ENCODE results near the gene TRIM41. TPM values are rescaled to one million over a fixed set of nuclear protein-coding genes. Genes with fewer than 3 reads are reported as not detected.

TRIM41 gene
- total RNA-seq, 2 experiments from 2014 or later: 40.0 to 44.7 TPM

- Mint-ChIP-seq H3K4me1 (ENCODE audit: low read depth) (peaks cover 73% of the 10 kb centered on the region), H3K36me3 (ENCODE audit: low read depth) (peaks cover 26% of the 10 kb centered on the region), H3K27ac (peak overlapping the region; percentile 99), H3K27me3 (ENCODE audit: low read depth) (peaks cover 3% of the 10 kb centered on the region), H3K9me3 (ENCODE audit: insufficient read depth) (no peaks in the 10 kb centered on the region), H3K4me3 (peak overlapping the region; percentile 99)
- peak; percentile 8 for ATAC-seq
- ChIA-PET CTCF (interaction anchor here (1.1 to 2.1 kb wide), 9 partner anchors 15 to 63 kb away, joined by 3 to 8 read pairs (median 4); partner anchors contain the start of gene RACK1), POLR2A (interaction anchor here (0.9 to 8.9 kb wide), 13 partner anchors 9 to 421 kb away, joined by 3 to 157 read pairs (median 10); partner anchors contain the start of genes RACK1 and TRIM52)
- DNase-seq: no peak
These were observed 437 bp upstream of the TRIM41 start for GRCh38 chr5:181222630-181223057.

GRCh38 chr5:181223729-181224389 is 778 bp downstream of the TRIM41 start:
- POLR2A ChIA-PET: interaction anchor here (0.6 to 8.9 kb wide), 14 partner anchors 9 to 47 kb away, joined by 3 to 157 read pairs (median 7); partner anchors contain the start of genes RACK1 and TRIM52
- H3K4me1 Mint-ChIP-seq (ENCODE audit: low read depth): peaks cover 63% of the 10 kb centered on the region
- peak overlapping the region; percentile 99 for H3K4me3 Mint-ChIP-seq
- H3K27me3 Mint-ChIP-seq (ENCODE audit: low read depth): no peaks in the 10 kb centered on the region
- DNase-seq (peak; percentile 73), ATAC-seq (peak; percentile 6)
- H3K9me3 Mint-ChIP-seq (ENCODE audit: insufficient read depth): no peaks in the 10 kb centered on the region
- CTCF ChIA-PET: interaction anchor here (0.6 to 1.7 kb wide), 5 partner anchors 17 to 1272 kb away, joined by 3 to 8 read pairs (median 3); partner anchors contain the start of gene RACK1
- H3K27ac Mint-ChIP-seq: peak overlapping the region; percentile 99
- peaks cover 29% of the 10 kb centered on the region for H3K36me3 Mint-ChIP-seq (ENCODE audit: low read depth)

- Mint-ChIP-seq H3K27me3 (ENCODE audit: low read depth) (no peaks in the 10 kb centered on the region), H3K4me1 (ENCODE audit: low read depth) (peaks cover 66% of the 10 kb centered on the region), H3K4me3 (peak overlapping the region; percentile 99), H3K27ac (peak overlapping the region; percentile 99), H3K9me3 (ENCODE audit: insufficient read depth) (no peaks in the 10 kb centered on the region), H3K36me3 (ENCODE audit: low read depth) (peaks cover 36% of the 10 kb centered on the region)
- ATAC-seq: no peak
- peak; percentile 54 for DNase-seq
- CTCF ChIA-PET: interaction anchor here (0.6 to 1.4 kb wide), 6 partner anchors 12 to 37 kb away, joined by 3 to 4 read pairs (median 4); partner anchors contain the start of gene RACK1
- POLR2A ChIA-PET: interaction anchor here (0.6 to 8.9 kb wide), 9 partner anchors 10 to 51 kb away, joined by 3 to 157 read pairs (median 4); partner anchors contain the start of genes RACK1 and TRIM52
These were observed 1.5 kb downstream of the TRIM41 start for GRCh38 chr5:181224390-181225229.

- Mint-ChIP-seq H3K27ac (no peak overlapping the region), H3K27me3 (ENCODE audit: low read depth) (no peaks in the 10 kb centered on the region), H3K36me3 (ENCODE audit: low read depth) (peaks cover 57% of the 10 kb centered on the region), H3K9me3 (ENCODE audit: insufficient read depth) (no peaks in the 10 kb centered on the region), H3K4me1 (ENCODE audit: low read depth) (peaks cover 35% of the 10 kb centered on the region), H3K4me3 (no peak overlapping the region)
- ATAC-seq: no peak
- ChIA-PET CTCF (no interaction called here), POLR2A (interaction anchor here (0.8 to 8.9 kb wide), 3 partner anchors 12 to 42 kb away, joined by 3 to 157 read pairs (median 4); partner anchors contain the start of genes RACK1 and TRIM52)
- no peak for DNase-seq
These were observed 6.9 kb downstream of the TRIM41 start for GRCh38 chr5:181229996-181230395.

- ATAC-seq (no peak), DNase-seq (no peak)
- H3K9me3 Mint-ChIP-seq (ENCODE audit: insufficient read depth): no peaks in the 10 kb centered on the region
- peaks cover 62% of the 10 kb centered on the region for H3K36me3 Mint-ChIP-seq (ENCODE audit: low read depth)
- ChIA-PET CTCF (no interaction called here), POLR2A (interaction anchor here (0.9 to 5.1 kb wide), 2 partner anchors 12 to 31 kb away, joined by 3 to 30 read pairs; partner anchors contain the start of gene RACK1)
- peaks cover 29% of the 10 kb centered on the region for H3K4me1 Mint-ChIP-seq (ENCODE audit: low read depth)
- H3K4me3 Mint-ChIP-seq: no peak overlapping the region
- no peaks in the 10 kb centered on the region for H3K27me3 Mint-ChIP-seq (ENCODE audit: low read depth)
- H3K27ac Mint-ChIP-seq: peak overlapping the region; percentile 71
These were observed 7.5 kb downstream of the TRIM41 start for GRCh38 chr5:181230551-181230950.

- Mint-ChIP-seq H3K9me3 (ENCODE audit: insufficient read depth) (no peaks in the 10 kb centered on the region), H3K4me1 (ENCODE audit: low read depth) (peaks cover 21% of the 10 kb centered on the region), H3K4me3 (no peak overlapping the region), H3K27ac (no peak overlapping the region), H3K27me3 (ENCODE audit: low read depth) (no peaks in the 10 kb centered on the region), H3K36me3 (ENCODE audit: low read depth) (peaks cover 65% of the 10 kb centered on the region)
- no peak for ATAC-seq
- POLR2A ChIA-PET: interaction anchor here (1.3 to 5.1 kb wide), 2 partner anchors 9 to 11 kb away, joined by 3 to 30 read pairs; partner anchors contain the start of gene RACK1
- no peak for DNase-seq
- CTCF ChIA-PET: no interaction called here
These were observed 8.4 kb downstream of the TRIM41 start for GRCh38 chr5:181231432-181231831.

GRCh38 chr5:181232593-181232992 is 9.5 kb downstream of the TRIM41 start:
- Mint-ChIP-seq H3K4me3 (no peak overlapping the region), H3K27ac (peak overlapping the region; percentile 66), H3K9me3 (ENCODE audit: insufficient read depth) (no peaks in the 10 kb centered on the region), H3K27me3 (ENCODE audit: low read depth) (no peaks in the 10 kb centered on the region), H3K4me1 (ENCODE audit: low read depth) (peaks cover 19% of the 10 kb centered on the region), H3K36me3 (ENCODE audit: low read depth) (peaks cover 72% of the 10 kb centered on the region)
- DNase-seq (no peak), ATAC-seq (no peak)
- POLR2A ChIA-PET: interaction anchor here (0.9 to 5.1 kb wide), 2 partner anchors 9 to 10 kb away, joined by 3 to 30 read pairs; partner anchors contain the start of genes RACK1 and TRIM41
- CTCF ChIA-PET: no interaction called here

GRCh38 chr5:181233088-181233800 is 10.2 kb downstream of the TRIM41 start:
- ChIA-PET POLR2A (interaction anchor here (0.9 to 5.1 kb wide), 4 partner anchors 9 to 24 kb away, joined by 3 to 30 read pairs (median 12); partner anchors contain the start of genes RACK1 and TRIM41), CTCF (no interaction called here)
- Mint-ChIP-seq H3K36me3 (ENCODE audit: low read depth) (peaks cover 76% of the 10 kb centered on the region), H3K4me1 (ENCODE audit: low read depth) (peaks cover 24% of the 10 kb centered on the region), H3K4me3 (no peak overlapping the region), H3K9me3 (ENCODE audit: insufficient read depth) (no peaks in the 10 kb centered on the region), H3K27me3 (ENCODE audit: low read depth) (no peaks in the 10 kb centered on the region), H3K27ac (peak overlapping the region; percentile 30)
- no peak for DNase-seq
- no peak for ATAC-seq

GRCh38 chr5:181233801-181234454 is 10.8 kb downstream of the TRIM41 start:
- Mint-ChIP-seq H3K9me3 (ENCODE audit: insufficient read depth) (no peaks in the 10 kb centered on the region), H3K27ac (no peak overlapping the region), H3K4me1 (ENCODE audit: low read depth) (peaks cover 28% of the 10 kb centered on the region), H3K4me3 (no peak overlapping the region), H3K36me3 (ENCODE audit: low read depth) (peaks cover 82% of the 10 kb centered on the region), H3K27me3 (ENCODE audit: low read depth) (no peaks in the 10 kb centered on the region)
- ATAC-seq (peak; percentile 10), DNase-seq (no peak)
- CTCF ChIA-PET: interaction anchor here (0.8 to 1.4 kb wide), 2 partner anchors 8 to 27 kb away, joined by 3 to 4 read pairs; no protein-coding TSS in a partner anchor
- POLR2A ChIA-PET: interaction anchor here (1.4 to 5.1 kb wide), 5 partner anchors 8 to 23 kb away, joined by 3 to 30 read pairs (median 8); partner anchors contain the start of genes RACK1 and TRIM41

- ATAC-seq (peak; percentile 6), DNase-seq (no peak)
- ChIA-PET CTCF (interaction anchor here (0.7 to 1.4 kb wide), 4 partner anchors 8 to 28 kb away, joined by 3 to 4 read pairs (median 3); no protein-coding TSS in a partner anchor), POLR2A (interaction anchor here (1.2 to 5.1 kb wide), 6 partner anchors 8 to 27 kb away, joined by 3 to 30 read pairs (median 6); partner anchors contain the start of genes RACK1 and TRIM41)
- Mint-ChIP-seq H3K36me3 (ENCODE audit: low read depth) (peaks cover 82% of the 10 kb centered on the region), H3K27ac (no peak overlapping the region), H3K4me3 (no peak overlapping the region), H3K27me3 (ENCODE audit: low read depth) (no peaks in the 10 kb centered on the region), H3K9me3 (ENCODE audit: insufficient read depth) (no peaks in the 10 kb centered on the region), H3K4me1 (ENCODE audit: low read depth) (peaks cover 27% of the 10 kb centered on the region)
These were observed 11.6 kb downstream of the TRIM41 start for GRCh38 chr5:181234455-181235306.
